Spleen (tissue), 7 donors: Measurements from ENCODE around the gene SPDEF.

Experiments
- CTCF ChIP-seq, 11 experiments: fragments of 200-600 bp in 7 of 11; fragments of 450-650 bp in 4 of 11; sonication (generic) in 4 of 11; IDR thresholded peaks in 8 of 11; conservative IDR thresholded peaks in 3 of 11; 1 replicate in 7 of 11; 2 replicates in 4 of 11; pipeline versions ENCODE4 v1.4.0 to v1.8.0; 2016 to 2021; ENCODE audit warnings: antibody characterized with exemption in 11 of 11, inconsistent platforms in 4 of 11, mild to moderate bottlenecking in 1 of 11
- POLR2A ChIP-seq, 3 donors: fragments of 450-650 bp; IDR thresholded peaks; one replicate each; pipeline ENCODE4 v1.5.1; 2017; ENCODE audit warnings: antibody characterized with exemption in 3 of 3, mild to moderate bottlenecking in 1 of 3
- POLR2AphosphoS5 ChIP-seq, 3 donors: sonication (generic); formaldehyde crosslinking; IDR thresholded peaks; one replicate each; pipeline ENCODE4 v1.5.1; 2017; ENCODE audit warnings: antibody characterized with exemption in 3 of 3
- donor health status: DM: no; HTN: no; CAD: no; lungs with moderate emphysema.
- donor health status: DM: no; HTN: no; CAD: no.
- donor health status: DM: no; HTN: no; CAD: no.

GRCh38 chr6:34573567-34574183, 17.5 kb upstream of the SPDEF start:
- TF ChIP-seq POLR2A (IDR thresholded peaks at IDR 0.05) = no peak
- no peak for TF ChIP-seq CTCF (IDR thresholded peaks at IDR 0.05 in 8 of 11, conservative IDR thresholded peaks at IDR 0.05 in 3 of 11)
- TF ChIP-seq POLR2AphosphoS5 (IDR thresholded peaks at IDR 0.05) = no peak
